GM19025 (cell line): ENCODE measurements around the gene OR2C3.

ENCODE experiments used
- ATAC-seq: cut with Tn5 transposase; IDR thresholded peaks from one replicate; pipeline ENCODE4 v1.9.1; 2021; ENCODE audit warnings: mild to moderate bottlenecking, low read depth, moderate library complexity; ENCODE audit not compliant: unreplicated experiment

Gene OR2C3

GRCh38 chr1:247536340-247536739, at the start of gene OR2C3:
Gene OR2C3, minus strand, starts transcription at chr1:247536440. Its CDS starts 3,929 bp downstream, at chr1:247532511.
- no peak for ATAC-seq

- ATAC-seq = no peak
These were observed 42.8 kb upstream of the OR2C3 start for GRCh38 chr1:247578946-247579460.

GRCh38 chr1:247576514-247576913, 40.3 kb upstream of the OR2C3 start:
- no peak for ATAC-seq

- ATAC-seq = no peak
These were observed 38.4 kb upstream of the OR2C3 start for GRCh38 chr1:247574664-247575063.

- no peak for ATAC-seq
These were observed 38.0 kb upstream of the OR2C3 start for GRCh38 chr1:247574236-247574635.

DNA sequence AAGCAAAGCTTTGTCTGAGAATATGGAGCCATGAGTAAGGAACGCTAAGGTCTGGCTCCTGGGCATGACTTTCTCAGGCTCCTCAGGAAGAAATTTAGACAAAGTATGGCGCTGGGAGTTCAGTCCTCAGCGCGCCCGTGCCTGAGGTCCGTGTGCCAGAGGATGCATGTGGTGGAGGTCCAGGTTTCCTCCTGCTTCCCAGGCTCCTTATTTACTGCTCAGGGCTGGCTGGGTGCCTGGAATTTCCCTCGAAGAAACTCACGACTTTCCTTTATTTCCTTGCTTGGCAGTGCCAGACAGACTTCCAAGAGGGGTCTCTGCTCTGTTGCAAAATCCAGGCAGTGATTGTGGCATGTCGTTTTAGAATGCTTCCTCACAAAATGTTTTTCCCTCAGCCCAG, 26.0 kb upstream of the OR2C3 start:
- ATAC-seq = no peak

DNA sequence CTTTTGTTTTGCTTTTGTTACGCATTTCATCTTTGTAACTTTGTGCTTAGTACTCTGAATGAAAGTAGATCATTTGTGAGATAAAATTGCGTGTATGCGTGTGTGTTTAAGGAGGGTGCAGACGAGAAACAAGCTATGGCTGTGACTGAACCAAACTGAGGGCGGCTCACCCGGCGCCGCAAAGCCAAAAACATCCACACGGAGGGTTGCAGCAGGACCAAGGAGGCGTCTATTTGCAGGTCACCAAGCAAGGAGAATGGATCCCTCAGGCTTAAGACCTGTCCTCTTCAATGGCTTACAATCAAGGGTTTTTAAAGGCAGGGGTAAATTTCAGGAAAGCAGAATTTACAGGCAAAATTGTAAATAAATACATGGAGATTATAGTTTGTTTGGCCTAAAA, 25.5 kb upstream of the OR2C3 start:
- no peak for ATAC-seq

GRCh38 chr1:247557926-247558674, 21.9 kb upstream of the OR2C3 start:
- no peak for ATAC-seq

GRCh38 chr1:247552231-247552630, 16.0 kb upstream of the OR2C3 start:
- no peak for ATAC-seq

GRCh38 chr1:247551721-247552120, 15.5 kb upstream of the OR2C3 start:
- ATAC-seq = no peak

- no peak for ATAC-seq
These were observed 12.5 kb upstream of the OR2C3 start, which contains the start of gene GCSAML for GRCh38 chr1:247548769-247549182. Gene GCSAML, plus strand, starts transcription at chr1:247549134. Its CDS starts 58 bp downstream, at chr1:247549192.

DNA sequence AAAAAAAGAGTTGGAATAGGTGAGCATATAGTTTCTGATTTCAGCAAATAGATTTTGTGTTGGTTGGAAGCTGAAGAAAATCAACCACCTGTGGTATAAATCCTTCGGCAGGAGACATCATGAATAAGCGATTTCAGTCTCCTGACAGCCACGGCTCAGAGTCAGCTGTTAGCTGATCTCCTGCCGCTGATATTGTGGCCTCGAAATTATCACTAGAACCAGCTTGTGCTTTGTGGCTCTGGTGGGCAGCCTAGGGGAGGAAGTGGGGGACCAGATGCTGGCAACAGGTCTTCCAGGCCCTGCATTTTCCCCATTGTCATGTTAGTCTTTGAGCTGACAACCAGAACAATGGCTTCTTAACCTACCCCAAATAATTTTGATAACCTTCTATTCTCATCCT, 11.9 kb upstream of the OR2C3 start:
- no peak for ATAC-seq

GRCh38 chr1:247542811-247543210, 6.6 kb upstream of the OR2C3 start:
- no peak for ATAC-seq

DNA sequence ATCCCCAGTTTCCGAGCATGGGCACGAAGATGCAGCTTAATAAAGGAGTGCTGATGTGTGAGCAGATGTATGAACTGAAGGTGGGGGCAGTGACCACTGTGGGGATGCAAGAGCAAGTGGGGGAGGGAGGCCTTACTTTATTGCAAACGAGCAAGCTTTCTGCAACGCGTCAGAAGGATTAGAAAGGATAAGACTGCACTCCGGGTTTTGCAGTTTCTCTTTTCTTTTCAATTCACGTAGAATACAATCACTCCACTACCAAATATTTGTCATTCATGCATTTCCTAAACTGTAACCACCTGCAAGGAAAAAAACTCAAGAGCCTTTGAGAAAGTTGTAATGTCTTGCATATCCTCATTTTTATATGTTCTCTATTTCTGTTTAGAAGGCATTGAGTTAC, 4.3 kb upstream of the OR2C3 start:
- ATAC-seq = no peak

GRCh38 chr1:247539215-247539614, 3.0 kb upstream of the OR2C3 start:
- ATAC-seq = no peak

GRCh38 chr1:247538561-247538960, 2.3 kb upstream of the OR2C3 start:
- no peak for ATAC-seq

DNA sequence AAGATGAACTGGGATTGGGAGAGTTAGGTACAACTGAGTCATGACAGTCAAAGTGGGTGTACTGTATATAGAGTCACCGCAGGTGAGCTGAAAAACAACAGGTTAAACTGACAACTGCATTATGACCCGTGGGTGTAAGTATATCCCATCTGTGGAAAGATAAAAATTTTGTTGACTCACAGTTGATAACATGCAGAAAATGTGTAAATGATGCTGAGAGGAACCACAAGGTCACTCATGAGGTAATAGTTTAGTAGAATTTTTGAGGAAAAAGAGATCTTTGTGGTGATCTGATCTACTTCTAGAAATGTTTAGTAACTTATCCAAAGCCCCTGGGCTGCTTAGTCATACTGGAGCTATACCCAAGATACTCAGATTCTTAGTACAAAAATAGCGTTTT, 838 bp downstream of the OR2C3 start:
- no peak for ATAC-seq

DNA sequence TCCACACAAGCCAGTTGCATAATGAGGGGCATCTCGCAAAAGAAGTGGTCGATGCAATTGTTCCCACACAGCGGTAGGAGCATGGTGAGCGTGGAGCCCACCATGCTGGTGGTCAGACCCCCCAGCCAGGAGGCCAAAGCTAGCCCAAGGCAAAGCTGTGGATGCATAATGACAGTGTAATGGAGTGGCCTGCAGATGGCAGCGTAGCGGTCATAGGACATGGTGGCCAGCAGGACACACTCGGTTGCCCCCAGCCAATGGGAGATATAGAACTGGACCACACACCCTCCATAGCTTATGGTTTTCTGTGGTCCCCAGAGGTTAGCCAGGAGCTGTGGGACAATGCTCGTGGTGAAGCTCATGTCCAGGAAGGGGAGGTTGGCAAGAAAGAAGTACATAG, 4.3 kb downstream of the OR2C3 start:
- ATAC-seq = no peak

- no peak for ATAC-seq
These were observed 5.5 kb downstream of the OR2C3 start for GRCh38 chr1:247530785-247531184.

DNA sequence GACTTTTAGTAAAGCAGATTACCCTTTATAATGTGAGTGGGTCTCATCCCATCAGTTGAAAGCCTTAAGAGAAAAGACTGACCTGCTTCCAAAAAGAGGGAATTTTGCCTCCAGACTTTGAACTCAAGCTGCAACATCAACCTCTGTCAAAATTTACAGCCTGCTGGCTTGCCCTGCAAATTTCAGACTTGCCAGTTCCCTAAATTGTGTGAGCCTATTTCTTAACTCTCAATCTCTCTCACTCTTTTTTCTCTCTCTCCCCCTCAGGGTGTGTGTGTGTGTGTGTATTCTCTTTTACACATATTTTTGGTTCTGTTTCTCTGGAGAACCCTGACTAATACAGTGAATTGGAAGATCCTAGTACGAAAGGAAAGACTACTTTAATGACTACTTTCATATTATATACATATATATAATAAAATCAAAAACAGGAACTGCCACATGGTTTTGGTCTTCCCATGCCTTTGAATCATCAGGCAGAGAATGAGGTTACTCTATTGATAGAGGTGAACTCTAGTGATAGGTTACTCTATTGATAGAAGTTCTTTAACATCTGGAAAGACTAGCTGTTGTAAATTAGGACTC, 6.4 kb downstream of the OR2C3 start:
- no peak for ATAC-seq

GRCh38 chr1:247528812-247529474, 7.3 kb downstream of the OR2C3 start:
- ATAC-seq = no peak
